ENCODE results near the gene MYO5B.

- no peak for TF ChIP-seq CTCF (IDR thresholded peaks at IDR 0.05; ENCODE audit: low read depth, low read length)
- TF ChIP-seq MAX (IDR thresholded peaks at IDR 0.05; ENCODE audit: low read depth, low read length) = no peak
- no peak for TF ChIP-seq POLR2A (IDR thresholded peaks at IDR 0.05; ENCODE audit: extremely low read depth, insufficient read length)
- TF ChIP-seq MYC (IDR thresholded peaks at IDR 0.05; ENCODE audit: low read depth, low read length) = no peak
Observed at GRCh38 chr18:50093366-50094064, 101.4 kb downstream of the MYO5B start.

Measured in NB4 (cell line).